Ovary (tissue), 9 donors: ENCODE data around the gene EMP2. TPM values are rescaled to one million over a fixed set of nuclear protein-coding genes. Genes with fewer than 3 reads are reported as not detected.

Experiments used
- DNase-seq, 5 donors: peaks; one replicate each; pipeline ENCODE4 v3.0.0-alpha.2; 2019 to 2020
- H3K27ac ChIP-seq, 2 donors: fragments of 200-600 bp; one replicate each; pipeline versions ENCODE4 v1.5.1 to v1.8.0; 2019 to 2022
- H3K27me3 ChIP-seq: fragments of 200-600 bp; one replicate; pipeline ENCODE4 v1.8.0; 2022
- H3K36me3 ChIP-seq: fragments of 200-600 bp; sonication (generic); one replicate; pipeline ENCODE4 v1.5.1; 2019
- H3K4me1 ChIP-seq: one replicate; pipeline ENCODE4 v1.8.1; 2013; ENCODE audit warnings: mild to moderate bottlenecking, moderate library complexity; ENCODE audit not compliant: insufficient read depth
- H3K4me3 ChIP-seq: fragments of 200-600 bp; sonication (generic); one replicate; pipeline ENCODE4 v1.5.1; 2017
- H3K9me3 ChIP-seq, 2 donors: fragments of 200-600 bp in 1 of 2; sonication (generic) in 1 of 2; one replicate each; pipeline versions ENCODE4 v1.5.1 to v1.8.1; 2013 to 2019; ENCODE audit warnings: mild to moderate bottlenecking in 1 of 2, moderate library complexity in 1 of 2
- CTCF ChIP-seq, 3 donors: fragments of 450-650 bp in 2 of 3; fragments of 200-600 bp in 1 of 3; IDR thresholded peaks; one replicate each; pipeline versions ENCODE4 v1.5.1 to v1.8.0; 2016 to 2022; ENCODE audit warnings: antibody characterized with exemption in 3 of 3, mild to moderate bottlenecking in 1 of 3
- EP300 ChIP-seq: sonication (generic); formaldehyde crosslinking; IDR thresholded peaks from one replicate; pipeline ENCODE4 v1.6.1; 2017; ENCODE audit warnings: antibody characterized with exemption
- POLR2A ChIP-seq: fragments of 450-650 bp; IDR thresholded peaks from one replicate; pipeline ENCODE4 v1.6.1; 2017; ENCODE audit warnings: antibody characterized with exemption, mild to moderate bottlenecking, moderate library complexity
- WGBS, 3 donors: extraction: QIAGEN DNeasy Blood & Tissue Kit in 1 of 3; methylation state at CpG; one replicate each; pipeline versions ENCODE4 v1.1.5 to v1.1.7; 2013 to 2017; 5-methylcytosine and 5-hydroxymethylcytosine counted together
- intact Hi-C, 4 donors: fragments of 100-400 bp; cut with DNase I; formaldehyde crosslinking; loops; one replicate each; pipeline versions ENCODE4 v1.11.0 to v1.15.1; 2022 to 2023
- polyA plus RNA-seq, 2 donors: library from polyadenylated mRNA; stranded (reverse); fragments of 200-250 nt in 1 of 2; fragments of 350-450 nt in 1 of 2; fragmentation: Illumina TruSeq in 1 of 2; extraction: RNeasy Lipid Tissue Mini Kit (QIAGEN cat#74804) in 1 of 2; gene quantifications; one replicate each; pipeline ENCODE4 v1.2.3, GENCODE V29; 2013 to 2014
- total RNA-seq, 7 donors: library from RNA; depleted of rRNA in 2 of 7; stranded (reverse); fragments of >200 nt in 2 of 7; fragmentation: NEBNext Ultra II Directional in 3 of 7; extraction: Animal tissue kit (Norgen Biotek cat#: 25700) in 3 of 7; gene quantifications; one replicate each; pipeline versions ENCODE4 v1.1.0 to v1.2.4, GENCODE V29; 2016 to 2023
- donor health status: DM: no; HTN: no; CAD: no; lungs with moderate emphysema.
- donor health status: DM: no; HTN: no; CAD: no.
- donor health status: Bipolar disorder and iron deficiency.
- donor health status: DM: yes; HTN: yes; CAD: no.
- donor health status: DM: no; HTN: no; CAD: no.
- donor health status: DM: yes; HTN: yes; CAD: no.

Gene EMP2
- total and polyA plus RNA-seq, 9 donors: 38.9 to 114 (median 83.0) TPM

DNA sequence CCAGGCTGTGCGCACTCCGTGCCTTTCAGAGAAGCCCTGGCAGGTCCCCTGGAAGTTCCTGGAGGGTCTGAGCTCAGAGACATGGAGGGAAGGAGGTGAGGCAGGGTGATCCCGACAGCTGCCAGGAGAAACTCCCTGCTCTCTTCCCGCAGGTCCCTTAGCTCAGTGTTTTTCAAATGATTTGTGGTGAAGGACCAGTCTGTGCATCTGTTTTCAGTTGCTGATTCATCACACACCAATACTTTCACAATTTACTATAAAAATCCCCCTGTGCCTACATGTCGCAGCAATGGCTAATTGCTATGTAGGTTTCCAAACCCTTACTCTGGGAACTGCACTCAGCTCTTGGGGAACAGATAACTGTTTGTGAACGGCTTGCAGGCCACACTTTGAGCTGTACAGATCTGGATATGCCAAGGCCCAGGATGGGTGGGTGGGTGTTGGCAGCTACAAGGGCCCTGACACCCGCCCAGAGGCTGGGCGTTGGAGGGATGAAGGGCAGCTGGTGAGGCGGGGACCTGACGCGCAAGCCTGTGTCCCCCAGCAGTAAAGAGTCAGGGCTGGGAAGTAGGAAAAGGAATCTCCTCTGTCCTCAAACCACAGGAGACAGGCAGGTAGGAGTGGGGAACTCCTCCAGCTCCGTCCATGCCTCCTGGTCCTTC, 20.5 kb upstream of the EMP2 start:
- no peaks in the 10 kb centered on the region for H3K27me3 ChIP-seq
- H3K4me3 ChIP-seq: no peak overlapping the region
- TF ChIP-seq CTCF (IDR thresholded peaks at IDR 0.05) (no peak), POLR2A (no peak), EP300 (no peak)
- H3K36me3 ChIP-seq: no peaks in the 10 kb centered on the region
- H3K27ac ChIP-seq: no peak overlapping the region
- 65 to 75% (median 69%) methylated on average over 12 of the region's 12 CpGs for WGBS, 3 donors
- no peaks in the 10 kb centered on the region for H3K4me1 ChIP-seq
- no peak for DNase-seq
- intact Hi-C loops: no loop called here
- H3K9me3 ChIP-seq: no peaks in the 10 kb centered on the region

- Histone ChIP-seq H3K4me1 (no peaks in the 10 kb centered on the region), H3K4me3 (no peak overlapping the region), H3K27me3 (no peaks in the 10 kb centered on the region), H3K27ac (no peak overlapping the region), H3K9me3 (no peaks in the 10 kb centered on the region), H3K36me3 (no peaks in the 10 kb centered on the region)
- DNase-seq: no peak
- intact Hi-C loops: no loop called here
- WGBS, 3 donors: 94 to 95% (median 95%) methylated on average over 7 of the region's 7 CpGs
- TF ChIP-seq POLR2A: no peak
- TF ChIP-seq EP300: no peak
- TF ChIP-seq CTCF (IDR thresholded peaks at IDR 0.05): no peak
Observed at GRCh38 chr16:10599626-10600025, 19.2 kb upstream of the EMP2 start.

GRCh38 chr16:10598157-10598556, 17.8 kb upstream of the EMP2 start:
- no peak for DNase-seq
- WGBS, 3 donors: 66 to 76% (median 72%) methylated on average over 11 of the region's 11 CpGs
- no peaks in the 10 kb centered on the region for H3K36me3 ChIP-seq
- H3K27me3 ChIP-seq: no peaks in the 10 kb centered on the region
- no peak overlapping the region for H3K27ac ChIP-seq
- no peak for TF ChIP-seq POLR2A
- no peak for TF ChIP-seq CTCF (IDR thresholded peaks at IDR 0.05)
- TF ChIP-seq EP300: no peak
- H3K4me1 ChIP-seq: no peaks in the 10 kb centered on the region
- H3K4me3 ChIP-seq: no peak overlapping the region
- intact Hi-C loops: no loop called here
- no peaks in the 10 kb centered on the region for H3K9me3 ChIP-seq

- intact Hi-C loops: no loop called here
- Histone ChIP-seq H3K4me1 (no peaks in the 10 kb centered on the region), H3K27ac (no peak overlapping the region), H3K4me3 (no peak overlapping the region), H3K36me3 (no peaks in the 10 kb centered on the region), H3K9me3 (no peaks in the 10 kb centered on the region), H3K27me3 (no peaks in the 10 kb centered on the region)
- TF ChIP-seq EP300 (no peak), POLR2A (no peak), CTCF (IDR thresholded peaks at IDR 0.05) (no peak)
- 77 to 84% (median 83%) methylated on average over 3 of the region's 3 CpGs for WGBS, 3 donors
- no peak for DNase-seq
Observed at GRCh38 chr16:10597187-10597601, 16.8 kb upstream of the EMP2 start.
